ENCODE measurements around the gene PPP2R5E. TPM values are rescaled to one million over a fixed set of nuclear protein-coding genes. Genes with fewer than 3 reads are reported as not detected.

Gene PPP2R5E
- total RNA-seq, 4 donors from 2014 or later = 10.5 to 45.2 (median 27.8) TPM

- H3K4me1 ChIP-seq = no peaks in the 10 kb centered on the region
- intact Hi-C loops (cut with DNase I; ENCODE audit: low total_unique reads) = no loop called here
- no peak for DNase-seq
- no peaks in the 10 kb centered on the region for H3K36me3 ChIP-seq
- TF ChIP-seq CTCF (IDR thresholded peaks at IDR 0.05) (no peak), POLR2AphosphoS5 (IDR thresholded peaks at IDR 0.05) (no peak), POLR2A (IDR thresholded peaks at IDR 0.05) (no peak), EP300 (IDR thresholded peaks at IDR 0.05; ENCODE audit: low read depth) (no peak)
- 61 to 69% methylated on average over 4 of the region's 4 CpGs for whole genome bisulfite sequencing, 2 donors (ENCODE audit: low coverage in 1 of 2)
- in situ Hi-C loops (cut with MboI; ENCODE audit: low pct_ligation_motif_present in 1 of 4, low pct_unique_long_range_greater_than_20kb in 1 of 4, low sequenced_read_pairs in 3 of 4) = no loop called here
- H3K27ac ChIP-seq = no peak overlapping the region
- H3K27me3 ChIP-seq = no peaks in the 10 kb centered on the region
- no peaks in the 10 kb centered on the region for H3K9me3 ChIP-seq
- H3K4me3 ChIP-seq = no peak overlapping the region
Observed at GRCh38 chr14:63573581-63573980, 30.4 kb upstream of the PPP2R5E start.

- Histone ChIP-seq H3K27me3 (no peaks in the 10 kb centered on the region), H3K27ac (no peak overlapping the region), H3K36me3 (no peaks in the 10 kb centered on the region), H3K4me1 (peaks cover 0 to 8% (median 2%) of the 10 kb centered on the region in 4 donors), H3K9me3 (no peaks in the 10 kb centered on the region), H3K4me3 (no peak overlapping the region)
- in situ Hi-C loops (cut with MboI; ENCODE audit: low pct_ligation_motif_present in 1 of 4, low pct_unique_long_range_greater_than_20kb in 1 of 4, low sequenced_read_pairs in 3 of 4) (no loop called here), intact Hi-C loops (cut with DNase I; ENCODE audit: low total_unique reads) (no loop called here)
- WGBS, 2 donors (ENCODE audit: low coverage in 1 of 2) = 50 to 88% methylated on average over 1 to 3 of the region's 3 CpGs
- TF ChIP-seq EP300 (IDR thresholded peaks at IDR 0.05; ENCODE audit: low read depth) (no peak), CTCF (IDR thresholded peaks at IDR 0.05) (no peak), POLR2A (IDR thresholded peaks at IDR 0.05) (no peak), POLR2AphosphoS5 (IDR thresholded peaks at IDR 0.05) (no peak)
- no peak for DNase-seq
Observed at GRCh38 chr14:63565448-63565847, 22.3 kb upstream of the PPP2R5E start.

DNA sequence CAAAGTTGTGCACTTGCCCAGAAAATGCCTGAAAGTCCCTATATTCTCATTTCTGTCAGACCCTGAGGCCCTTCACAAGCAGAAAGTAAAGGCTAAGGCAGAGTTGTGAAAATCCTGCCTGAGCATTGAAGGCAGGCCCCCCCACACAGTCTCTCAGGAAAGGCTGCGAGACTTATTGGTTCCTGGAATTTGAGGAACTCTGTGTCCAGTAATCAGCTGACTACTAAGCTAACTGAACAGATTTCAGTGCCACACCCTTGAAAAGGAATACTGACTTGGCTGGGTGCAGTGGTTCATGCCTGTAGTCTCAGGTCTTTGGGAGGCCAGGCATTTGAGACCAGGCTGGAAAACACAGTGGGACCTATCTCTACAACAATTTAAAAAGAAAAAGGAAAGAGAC is 21.1 kb upstream of the PPP2R5E start:
- DNase-seq = peak; percentile 35
- in situ Hi-C loops (cut with MboI; ENCODE audit: low pct_ligation_motif_present in 1 of 4, low pct_unique_long_range_greater_than_20kb in 1 of 4, low sequenced_read_pairs in 3 of 4) = no loop called here

GRCh38 chr14:63563370-63564026 is 20.3 kb upstream of the PPP2R5E start:
- no peak for DNase-seq
- WGBS, 2 donors (ENCODE audit: low coverage in 1 of 2) = 86 to 87% methylated on average over 7 of the region's 7 CpGs
- intact Hi-C loops (cut with DNase I; ENCODE audit: low total_unique reads) = no loop called here
- H3K4me3 ChIP-seq = no peak overlapping the region
- H3K36me3 ChIP-seq = no peaks in the 10 kb centered on the region
- in situ Hi-C loops (cut with MboI; ENCODE audit: low pct_ligation_motif_present in 1 of 4, low pct_unique_long_range_greater_than_20kb in 1 of 4, low sequenced_read_pairs in 3 of 4) = no loop called here
- no peaks in the 10 kb centered on the region for H3K27me3 ChIP-seq
- no peaks in the 10 kb centered on the region for H3K9me3 ChIP-seq
- H3K27ac ChIP-seq = no peak overlapping the region
- no peak for TF ChIP-seq CTCF (IDR thresholded peaks at IDR 0.05)
- no peak for TF ChIP-seq POLR2A (IDR thresholded peaks at IDR 0.05)
- no peak for TF ChIP-seq EP300 (IDR thresholded peaks at IDR 0.05; ENCODE audit: low read depth)
- TF ChIP-seq POLR2AphosphoS5 (IDR thresholded peaks at IDR 0.05) = no peak
- peaks cover 0 to 8% (median 2%) of the 10 kb centered on the region in 4 donors for H3K4me1 ChIP-seq

More for the DNA sequence above, 21.1 kb upstream of the PPP2R5E start:
- Histone ChIP-seq H3K27ac (no peak overlapping the region), H3K9me3 (no peaks in the 10 kb centered on the region), H3K4me1 (peaks cover 0 to 8% (median 2%) of the 10 kb centered on the region in 4 donors), H3K27me3 (no peaks in the 10 kb centered on the region), H3K4me3 (no peak overlapping the region), H3K36me3 (no peaks in the 10 kb centered on the region)
- TF ChIP-seq EP300 (IDR thresholded peaks at IDR 0.05; ENCODE audit: low read depth) (no peak), CTCF (IDR thresholded peaks at IDR 0.05) (no peak), POLR2AphosphoS5 (IDR thresholded peaks at IDR 0.05) (no peak), POLR2A (IDR thresholded peaks at IDR 0.05) (no peak)
- WGBS, 2 donors (ENCODE audit: low coverage in 1 of 2) = 22% methylated on average over 1 of the region's 1 CpG; no CpG with 5 or more reads in 1 of the 2 donors
- intact Hi-C loops (cut with DNase I; ENCODE audit: low total_unique reads) = no loop called here

All from transverse colon (tissue), 4 donors.